Mesendoderm (in vitro differentiated cells): ENCODE data around the gene CPNE4.

ENCODE experiments used
- DNase-seq: peaks from one replicate; pipeline ENCODE4 v3.0.0; 2013
- H2AK5ac ChIP-seq: 2 replicates; pipeline ENCODE4 v1.6.1; 2013; ENCODE audit warnings: low read length, inconsistent platforms
- H2BK120ac ChIP-seq: 2 replicates; pipeline ENCODE4 v1.6.1; 2013; ENCODE audit warnings: low read depth, mild to moderate bottlenecking, low read length, moderate library complexity, mixed read lengths
- H2BK15ac ChIP-seq: replicated peaks from 2 replicates; pipeline ENCODE4 v1.6.1; 2013; ENCODE audit warnings: low read depth, mild to moderate bottlenecking, moderate library complexity
- H2BK5ac ChIP-seq: 2 replicates; pipeline ENCODE4 v1.6.1; 2013; ENCODE audit warnings: low read length, inconsistent platforms
- H3K18ac ChIP-seq: 2 replicates; pipeline ENCODE4 v1.6.1; 2013; ENCODE audit warnings: mild to moderate bottlenecking, low read length, mixed read lengths
- H3K23ac ChIP-seq: one replicate; pipeline ENCODE4 v1.6.1; 2013; ENCODE audit warnings: low read length
- H3K27ac ChIP-seq: 2 replicates; pipeline ENCODE4 v1.5.1; 2013; ENCODE audit warnings: low read depth, mild to moderate bottlenecking, inconsistent platforms, low read length, moderate library complexity
- H3K27me3 ChIP-seq: 2 replicates; pipeline ENCODE4 v1.6.1; 2013; ENCODE audit warnings: low read length, control low read depth, mild to moderate bottlenecking, inconsistent platforms; ENCODE audit not compliant: insufficient read depth, poor library complexity
- H3K36me3 ChIP-seq: 2 replicates; pipeline ENCODE4 v1.6.1; 2013; ENCODE audit warnings: low read length, inconsistent platforms; ENCODE audit not compliant: control insufficient read depth, insufficient read depth
- H3K4ac ChIP-seq: one replicate; pipeline ENCODE4 v1.6.1; 2013; ENCODE audit warnings: low read depth, mild to moderate bottlenecking, low read length, moderate library complexity
- H3K4me1 ChIP-seq: 2 replicates; pipeline ENCODE4 v1.6.1; 2013; ENCODE audit warnings: low read depth, low read length, inconsistent platforms; ENCODE audit not compliant: control insufficient read depth
- H3K4me2 ChIP-seq: 2 replicates; pipeline ENCODE4 v1.6.1; 2013; ENCODE audit warnings: low read length
- H3K4me3 ChIP-seq: 2 replicates; pipeline ENCODE4 v1.5.1; 2013; ENCODE audit warnings: mild to moderate bottlenecking, low read length
- H3K56ac ChIP-seq: one replicate; pipeline ENCODE4 v1.6.1; 2013; ENCODE audit warnings: low read length
- H3K79me1 ChIP-seq: 2 replicates; pipeline ENCODE4 v1.6.1; 2013; ENCODE audit warnings: low read length, inconsistent platforms
- H3K79me2 ChIP-seq: 2 replicates; pipeline ENCODE4 v1.6.1; 2013; ENCODE audit warnings: mild to moderate bottlenecking, low read length; ENCODE audit not compliant: control insufficient read depth, insufficient read depth
- H3K9ac ChIP-seq: 2 replicates; pipeline ENCODE4 v1.6.1; 2013; ENCODE audit warnings: low read length, inconsistent platforms
- H4K5ac ChIP-seq: one replicate; pipeline ENCODE4 v1.6.1; 2013; ENCODE audit warnings: low read length
- H4K8ac ChIP-seq: one replicate; pipeline ENCODE4 v1.6.1; 2013; ENCODE audit warnings: low read depth, mild to moderate bottlenecking, control low read depth, low read length, moderate library complexity
- WGBS: extraction: QIAGEN DNeasy Blood & Tissue Kit; methylation state at CpG from one replicate; pipeline ENCODE4 v1.1.7; 2013; ENCODE audit warnings: low lambda C conversion rate, missing lambda C conversion rate; ENCODE audit not compliant: insufficient coverage; ENCODE audit errors: extremely low coverage; 5-methylcytosine and 5-hydroxymethylcytosine counted together

Gene CPNE4

DNA sequence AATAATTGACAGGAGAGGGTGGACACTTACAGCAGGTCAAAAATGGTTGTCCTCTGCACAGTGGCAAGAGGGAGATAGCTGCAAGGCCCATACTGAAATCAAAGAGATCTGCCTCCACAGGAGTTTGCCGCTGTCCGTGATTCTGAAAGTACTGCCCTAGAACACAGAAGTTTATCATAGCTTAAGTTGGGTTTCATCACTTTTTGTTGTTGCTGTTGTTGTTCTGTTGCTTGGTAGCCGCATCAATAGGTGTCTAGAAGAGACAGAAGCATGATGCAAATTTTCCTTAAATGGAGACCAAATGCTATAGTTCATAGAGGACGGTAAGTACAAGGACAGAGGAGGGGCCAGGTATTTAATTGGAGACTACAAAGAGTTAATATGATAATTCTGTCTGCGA lies 412.1 kb downstream of the CPNE4 start:
- Histone ChIP-seq H2BK120ac (no peak overlapping the region), H3K56ac (no peak overlapping the region), H3K4me1 (no peaks in the 10 kb centered on the region), H2AK5ac (no peak overlapping the region), H2BK5ac (no peak overlapping the region), H4K5ac (no peak overlapping the region), H3K9ac (no peak overlapping the region), H3K18ac (no peak overlapping the region), H3K27ac (no peak overlapping the region), H3K4me2 (no peak overlapping the region), H4K8ac (no peak overlapping the region), H3K4ac (no peak overlapping the region), H3K36me3 (no peaks in the 10 kb centered on the region), H3K23ac (no peak overlapping the region), H3K4me3 (no peak overlapping the region), H3K27me3 (no peaks in the 10 kb centered on the region), H3K79me1 (no peaks in the 10 kb centered on the region), H3K79me2 (no peaks in the 10 kb centered on the region), H2BK15ac (no peak overlapping the region)
- no CpG with 5 or more reads among the region's 5 CpGs for WGBS
- peak; percentile 14 for DNase-seq

DNA sequence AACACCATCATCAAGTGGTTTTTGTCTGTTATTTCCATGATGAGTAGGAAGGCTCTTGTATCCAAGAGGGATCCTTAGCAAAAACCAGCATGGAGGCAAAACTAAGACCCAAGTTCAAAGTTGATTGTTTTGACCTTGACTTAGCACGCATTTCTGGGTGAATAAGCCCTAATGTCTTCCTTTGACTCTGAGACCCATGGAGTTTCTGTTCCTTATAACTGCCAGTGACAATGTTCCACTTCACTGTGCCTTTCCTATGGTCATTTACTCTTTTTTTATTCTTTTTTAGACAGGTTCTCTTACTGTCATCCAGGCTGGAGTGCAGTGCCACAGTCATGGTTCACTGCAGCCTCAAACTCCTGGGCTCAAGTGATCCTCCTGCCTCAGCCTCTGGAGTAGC lies 413.8 kb downstream of the CPNE4 start:
- H3K79me1 ChIP-seq: no peaks in the 10 kb centered on the region
- no peak overlapping the region for H3K4ac ChIP-seq
- H3K27me3 ChIP-seq: no peaks in the 10 kb centered on the region
- no peaks in the 10 kb centered on the region for H3K79me2 ChIP-seq
- no peak overlapping the region for H3K4me3 ChIP-seq
- DNase-seq: no peak
- no peak overlapping the region for H2BK5ac ChIP-seq
- no peak overlapping the region for H4K8ac ChIP-seq
- no peak overlapping the region for H3K27ac ChIP-seq
- no peak overlapping the region for H3K4me2 ChIP-seq
- no peak overlapping the region for H3K18ac ChIP-seq
- no peaks in the 10 kb centered on the region for H3K36me3 ChIP-seq
- H3K4me1 ChIP-seq: no peaks in the 10 kb centered on the region
- H2BK120ac ChIP-seq: no peak overlapping the region
- no CpG with 5 or more reads among the region's 1 CpG for WGBS
- no peak overlapping the region for H3K56ac ChIP-seq
- no peak overlapping the region for H4K5ac ChIP-seq
- no peak overlapping the region for H2BK15ac ChIP-seq
- H2AK5ac ChIP-seq: no peak overlapping the region
- no peak overlapping the region for H3K9ac ChIP-seq
- no peak overlapping the region for H3K23ac ChIP-seq

DNA sequence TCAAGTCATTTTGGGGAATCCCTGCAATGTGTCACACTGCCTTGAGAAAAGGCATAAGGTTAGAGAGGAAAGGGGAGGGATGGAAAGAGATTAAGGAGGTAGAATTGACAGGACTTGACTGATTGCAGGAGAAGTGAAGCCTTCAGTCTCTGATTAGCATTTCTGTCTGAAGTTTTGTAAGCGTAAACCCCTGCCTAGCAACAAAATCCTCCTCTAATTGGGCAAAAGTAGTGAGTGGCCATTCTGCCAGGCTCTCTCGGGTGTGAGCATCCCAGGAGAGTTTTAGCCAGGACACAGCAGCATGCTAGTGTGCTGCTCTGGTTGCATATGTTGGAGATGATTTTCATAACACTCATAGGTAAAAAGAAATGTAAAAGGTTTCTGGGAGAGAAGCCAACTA lies 415.0 kb downstream of the CPNE4 start:
- no peak overlapping the region for H2BK15ac ChIP-seq
- H3K27me3 ChIP-seq: no peaks in the 10 kb centered on the region
- no peak overlapping the region for H3K9ac ChIP-seq
- H3K23ac ChIP-seq: no peak overlapping the region
- no peak overlapping the region for H3K27ac ChIP-seq
- no peaks in the 10 kb centered on the region for H3K4me1 ChIP-seq
- no peaks in the 10 kb centered on the region for H3K79me1 ChIP-seq
- no peak overlapping the region for H3K4me3 ChIP-seq
- H3K18ac ChIP-seq: no peak overlapping the region
- no CpG with 5 or more reads among the region's 2 CpGs for WGBS
- no peaks in the 10 kb centered on the region for H3K36me3 ChIP-seq
- DNase-seq: peak; percentile 64
- no peak overlapping the region for H4K8ac ChIP-seq
- H2BK120ac ChIP-seq: no peak overlapping the region
- H3K4ac ChIP-seq: no peak overlapping the region
- H3K56ac ChIP-seq: no peak overlapping the region
- H3K79me2 ChIP-seq: no peaks in the 10 kb centered on the region
- H2BK5ac ChIP-seq: no peak overlapping the region
- H3K4me2 ChIP-seq: no peak overlapping the region
- H2AK5ac ChIP-seq: no peak overlapping the region
- no peak overlapping the region for H4K5ac ChIP-seq

- no peak overlapping the region for H3K56ac ChIP-seq
- no peak overlapping the region for H2BK5ac ChIP-seq
- WGBS: no CpG with 5 or more reads among the region's 3 CpGs
Measured at GRCh38 chr3:131616719-131617118, 418.1 kb downstream of the CPNE4 start.

DNA sequence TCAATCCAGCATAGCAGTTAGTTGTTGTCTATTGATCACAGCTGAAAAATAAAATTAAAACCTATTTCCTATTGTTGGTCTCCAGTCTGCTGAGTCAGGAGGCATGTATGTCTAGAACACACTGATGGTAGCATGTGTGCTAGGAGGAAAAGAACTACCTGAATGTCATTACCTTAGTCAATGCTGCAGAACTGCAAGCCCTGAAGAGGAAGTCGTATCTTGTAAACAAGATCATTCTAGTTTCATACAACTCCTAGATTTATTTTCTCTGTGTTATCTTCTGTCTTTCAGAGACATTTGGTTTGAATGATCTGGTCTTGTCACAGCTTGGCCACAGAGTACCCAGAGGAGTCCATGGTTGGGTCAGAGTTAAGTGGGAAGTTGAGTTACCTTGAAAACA lies 422.1 kb downstream of the CPNE4 start:
- Histone ChIP-seq H3K27ac (no peak overlapping the region), H3K56ac (no peak overlapping the region), H4K5ac (no peak overlapping the region), H2BK120ac (no peak overlapping the region), H3K9ac (no peak overlapping the region), H3K36me3 (no peaks in the 10 kb centered on the region), H3K27me3 (no peaks in the 10 kb centered on the region), H2BK5ac (no peak overlapping the region), H3K4me3 (no peak overlapping the region), H3K18ac (no peak overlapping the region), H2BK15ac (no peak overlapping the region), H3K4me1 (no peaks in the 10 kb centered on the region), H3K79me2 (no peaks in the 10 kb centered on the region), H4K8ac (no peak overlapping the region), H2AK5ac (no peak overlapping the region), H3K23ac (no peak overlapping the region), H3K4me2 (no peak overlapping the region), H3K79me1 (no peaks in the 10 kb centered on the region), H3K4ac (no peak overlapping the region)
- WGBS: no CpG with 5 or more reads among the region's 1 CpG
- DNase-seq: no peak

More at GRCh38 chr3:131616719-131617118, 418.1 kb downstream of the CPNE4 start:
- no peaks in the 10 kb centered on the region for H3K79me1 ChIP-seq
- no peak overlapping the region for H4K8ac ChIP-seq
- no peak overlapping the region for H4K5ac ChIP-seq
- no peak overlapping the region for H2AK5ac ChIP-seq
- no peak overlapping the region for H3K4me3 ChIP-seq
- no peak overlapping the region for H3K4ac ChIP-seq
- H3K36me3 ChIP-seq: no peaks in the 10 kb centered on the region
- H3K4me2 ChIP-seq: no peak overlapping the region
- no peak overlapping the region for H3K27ac ChIP-seq
- H2BK15ac ChIP-seq: no peak overlapping the region
- H3K79me2 ChIP-seq: no peaks in the 10 kb centered on the region
- no peak for DNase-seq
- H3K18ac ChIP-seq: no peak overlapping the region
- no peak overlapping the region for H3K23ac ChIP-seq
- H3K9ac ChIP-seq: no peak overlapping the region
- H3K27me3 ChIP-seq: no peaks in the 10 kb centered on the region
- no peaks in the 10 kb centered on the region for H3K4me1 ChIP-seq
- H2BK120ac ChIP-seq: no peak overlapping the region

- no peak overlapping the region for H2BK15ac ChIP-seq
- no peak overlapping the region for H2BK5ac ChIP-seq
- no peaks in the 10 kb centered on the region for H3K79me2 ChIP-seq
- H3K4me1 ChIP-seq: no peaks in the 10 kb centered on the region
- no peaks in the 10 kb centered on the region for H3K27me3 ChIP-seq
- H3K23ac ChIP-seq: no peak overlapping the region
- H3K9ac ChIP-seq: no peak overlapping the region
- no peak overlapping the region for H3K18ac ChIP-seq
- H3K4me2 ChIP-seq: no peak overlapping the region
- H3K27ac ChIP-seq: no peak overlapping the region
- no peak overlapping the region for H3K4ac ChIP-seq
- peak; percentile 63 for DNase-seq
- no peaks in the 10 kb centered on the region for H3K36me3 ChIP-seq
- no peak overlapping the region for H3K56ac ChIP-seq
- no peak overlapping the region for H4K5ac ChIP-seq
- no peak overlapping the region for H3K4me3 ChIP-seq
- no peak overlapping the region for H2AK5ac ChIP-seq
- H2BK120ac ChIP-seq: no peak overlapping the region
- H4K8ac ChIP-seq: no peak overlapping the region
- no peaks in the 10 kb centered on the region for H3K79me1 ChIP-seq
Measured at GRCh38 chr3:131610174-131610573, 424.6 kb downstream of the CPNE4 start.
